ENCODE data around the gene BCR.

BCR gene

DNA sequence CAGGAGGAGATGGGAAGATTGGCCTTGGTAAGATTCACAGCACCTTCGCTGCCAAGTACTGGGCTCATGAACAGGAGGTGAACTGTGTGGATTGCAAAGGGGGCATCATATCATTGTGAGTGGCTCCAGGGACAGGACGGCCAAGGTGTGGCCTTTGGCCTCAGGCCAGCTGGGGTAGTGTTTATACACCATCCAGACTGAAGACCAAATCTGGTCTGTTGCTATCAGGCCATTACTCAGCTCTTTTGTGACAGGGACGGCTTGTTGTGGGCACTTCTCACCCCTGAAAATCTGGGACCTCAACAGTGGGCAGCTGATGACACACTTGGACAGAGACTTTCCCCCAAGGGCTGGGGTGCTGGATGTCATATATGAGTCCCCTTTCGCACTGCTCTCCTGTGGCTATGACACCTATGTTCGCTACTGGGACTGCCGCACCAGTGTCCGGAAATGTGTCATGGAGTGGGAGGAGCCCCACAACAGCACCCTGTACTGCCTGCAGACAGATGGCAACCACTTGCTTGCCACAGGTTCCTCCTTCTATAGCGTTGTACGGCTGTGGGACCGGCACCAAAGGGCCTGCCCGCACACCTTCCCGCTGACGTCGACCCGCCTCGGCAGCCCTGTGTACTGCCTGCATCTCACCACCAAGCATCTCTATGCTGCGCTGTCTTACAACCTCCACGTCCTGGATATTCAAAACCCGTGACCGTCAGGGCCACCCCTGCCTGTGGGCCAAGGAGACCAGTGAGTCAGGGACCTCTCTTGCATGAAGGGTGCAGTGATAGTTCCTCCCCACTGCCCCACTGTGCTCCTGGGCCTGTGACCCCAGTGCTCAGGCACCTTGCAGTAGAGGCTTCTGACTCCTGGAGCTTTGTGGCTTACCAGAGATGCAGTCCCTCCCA is 83.6 kb downstream of the BCR start:
- no peak for DNase-seq (ENCODE audit: low spot score)

DNA sequence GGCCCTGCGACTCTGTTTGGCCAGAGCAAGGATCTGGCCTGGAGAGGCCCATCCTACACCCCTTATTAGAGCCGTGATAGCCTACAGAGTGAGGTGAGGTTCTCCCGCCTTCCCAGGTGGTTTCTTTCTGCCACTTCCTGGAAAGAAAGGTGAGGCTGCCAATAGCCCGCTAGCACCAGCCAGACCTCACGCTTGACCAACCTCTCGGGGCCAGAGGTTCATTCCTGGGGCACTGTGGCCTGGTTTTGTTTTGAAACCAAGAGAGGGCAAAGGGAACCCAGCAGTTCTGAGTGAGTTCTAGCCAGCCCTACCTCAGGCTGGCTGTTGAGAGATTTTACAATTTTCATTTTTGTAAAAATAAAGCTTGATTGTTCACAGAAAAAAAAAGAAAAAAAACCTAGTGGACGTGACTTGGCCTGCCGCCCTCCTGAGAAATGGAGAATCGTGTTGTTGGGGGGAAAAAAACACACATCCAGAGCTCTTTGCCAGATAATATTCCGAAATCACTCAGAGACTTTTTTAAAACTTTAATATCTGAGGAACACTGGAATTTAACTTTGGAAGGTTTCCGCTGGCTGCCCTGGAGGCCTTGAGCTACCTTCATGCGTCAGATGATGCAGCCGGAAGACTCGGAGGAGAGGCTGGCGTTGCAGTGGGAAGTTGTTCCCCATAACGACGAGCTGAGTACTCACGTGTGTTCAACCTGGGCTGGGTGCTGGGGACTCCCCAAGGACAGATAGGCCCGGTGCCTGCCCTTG is 84.5 kb downstream of the BCR start:
- no peak for DNase-seq (ENCODE audit: low spot score)

DNA sequence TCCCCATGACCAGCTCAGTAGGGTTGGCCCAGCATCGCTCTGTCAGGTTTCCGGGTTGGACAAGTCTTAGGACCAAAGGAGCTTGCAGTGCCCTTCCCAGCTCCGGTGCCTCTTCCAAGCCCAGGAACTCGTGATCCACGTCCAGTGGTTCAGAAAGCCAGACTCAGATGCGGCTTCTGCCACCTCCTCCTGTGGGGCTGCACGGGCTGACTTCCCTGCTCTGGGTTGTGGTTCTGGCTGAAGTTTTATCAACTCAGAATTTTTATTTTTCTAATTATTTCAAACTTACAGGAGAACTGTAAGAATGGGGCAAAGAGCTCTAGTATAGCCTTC is 85.0 kb downstream of the BCR start:
- DNase-seq (ENCODE audit: low spot score) = no peak

DNA sequence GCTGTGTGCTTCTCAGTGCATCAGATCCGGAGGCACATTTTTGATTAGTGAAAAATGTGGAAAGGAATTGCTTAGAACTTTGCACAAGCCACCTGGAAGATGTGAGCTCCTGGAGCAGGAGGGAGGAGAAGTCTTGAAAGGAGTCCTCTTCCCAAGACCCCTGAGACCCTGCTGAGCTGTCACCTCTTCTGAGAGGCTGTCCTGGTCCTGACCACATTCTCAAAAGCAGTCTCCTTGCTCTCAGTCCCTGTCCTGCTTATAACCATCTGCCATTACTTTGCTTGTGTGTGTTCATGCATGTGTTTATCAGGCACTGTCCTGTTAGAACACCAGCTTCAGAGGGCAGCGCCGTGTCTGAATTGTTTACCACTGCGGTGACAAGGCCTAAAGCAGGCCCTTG is 86.5 kb downstream of the BCR start:
- no peak for DNase-seq (ENCODE audit: low spot score)

DNA sequence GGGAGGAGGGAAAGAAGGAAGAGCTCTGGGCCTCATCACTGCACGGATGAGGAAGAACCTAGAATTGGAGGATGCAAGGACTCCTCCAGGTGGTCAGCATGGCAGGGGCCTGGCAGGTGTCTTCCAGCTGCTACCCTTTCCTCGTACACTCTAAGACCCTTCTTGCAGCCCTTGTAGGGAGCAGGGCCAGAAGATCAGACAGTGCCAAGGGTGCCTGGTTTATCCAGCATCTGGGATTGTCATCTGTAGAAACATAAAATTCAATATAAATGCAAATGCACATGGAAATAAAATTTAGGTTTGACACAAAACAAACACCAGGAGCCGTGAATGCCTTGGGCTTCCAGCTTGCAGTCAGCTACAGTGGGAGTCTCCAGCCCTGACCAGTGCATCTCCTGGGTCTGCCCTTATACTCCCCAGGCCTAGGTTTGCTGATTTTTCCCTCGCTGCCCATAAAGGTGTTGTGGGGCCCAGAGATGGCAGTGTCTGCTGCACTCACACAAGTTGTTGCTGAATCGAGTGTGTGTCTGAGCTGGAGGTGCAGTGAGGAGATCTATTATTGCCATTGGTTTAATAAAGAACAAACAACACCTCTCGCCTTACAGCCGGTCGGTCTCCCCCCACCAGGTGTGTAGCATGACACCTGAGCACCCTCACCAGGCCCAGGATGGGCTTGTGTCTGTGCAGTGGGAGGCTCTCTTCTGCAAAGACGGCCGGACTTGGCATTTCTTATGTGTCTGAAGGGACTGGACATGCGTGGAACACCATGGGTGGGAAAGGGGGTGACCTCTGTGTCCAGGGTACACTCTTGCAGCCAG is 87.1 kb downstream of the BCR start:
- no peak for DNase-seq (ENCODE audit: low spot score)

DNA sequence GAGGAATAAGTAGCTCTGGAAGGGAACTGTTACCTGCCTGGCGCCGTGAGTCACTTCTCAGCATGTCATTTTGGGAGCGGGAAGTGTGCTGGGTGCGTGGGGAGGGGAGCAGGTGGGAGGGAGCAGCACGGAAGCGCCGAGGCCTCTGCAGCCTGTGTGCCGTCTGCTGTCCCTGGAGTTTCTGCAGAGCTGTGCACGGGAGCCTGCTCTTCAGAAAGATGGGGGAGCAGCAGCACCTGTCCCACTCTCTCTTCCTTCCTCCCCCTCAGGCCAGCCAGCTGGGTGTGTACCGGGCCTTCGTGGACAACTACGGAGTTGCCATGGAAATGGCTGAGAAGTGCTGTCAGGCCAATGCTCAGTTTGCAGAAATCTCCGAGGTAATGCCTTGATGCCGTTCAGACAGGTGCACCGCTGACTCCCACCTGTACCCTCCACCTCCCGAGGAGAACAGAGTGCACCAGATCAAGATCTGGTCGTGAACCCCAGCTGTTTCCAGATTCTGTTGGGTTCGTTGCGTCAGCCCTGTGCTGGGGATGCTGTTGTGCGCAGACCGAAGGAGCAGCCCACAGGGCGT is 87.9 kb downstream of the BCR start:
- DNase-seq (ENCODE audit: low spot score) = no peak

DNA sequence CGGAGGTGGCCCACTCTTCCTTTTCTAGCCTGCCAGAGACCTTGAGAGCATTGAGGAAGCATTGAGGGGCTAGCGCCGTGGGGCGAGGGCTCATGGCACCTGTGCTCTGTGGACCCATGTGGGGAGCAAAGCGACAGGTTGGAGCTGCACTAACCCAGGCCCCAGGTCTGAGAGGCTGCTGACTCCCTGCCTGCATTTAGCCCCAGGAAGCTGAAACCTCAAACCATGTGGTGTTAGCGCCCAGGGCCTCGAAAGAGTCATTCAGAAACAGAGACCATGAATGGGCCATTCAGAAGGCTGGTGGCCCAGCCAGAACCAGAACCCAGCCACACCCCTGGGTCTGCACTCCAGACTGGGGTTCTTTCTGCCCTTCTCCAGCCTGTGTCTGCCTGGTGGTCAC is 88.6 kb downstream of the BCR start:
- peak; percentile 47 for DNase-seq (ENCODE audit: low spot score)

DNA sequence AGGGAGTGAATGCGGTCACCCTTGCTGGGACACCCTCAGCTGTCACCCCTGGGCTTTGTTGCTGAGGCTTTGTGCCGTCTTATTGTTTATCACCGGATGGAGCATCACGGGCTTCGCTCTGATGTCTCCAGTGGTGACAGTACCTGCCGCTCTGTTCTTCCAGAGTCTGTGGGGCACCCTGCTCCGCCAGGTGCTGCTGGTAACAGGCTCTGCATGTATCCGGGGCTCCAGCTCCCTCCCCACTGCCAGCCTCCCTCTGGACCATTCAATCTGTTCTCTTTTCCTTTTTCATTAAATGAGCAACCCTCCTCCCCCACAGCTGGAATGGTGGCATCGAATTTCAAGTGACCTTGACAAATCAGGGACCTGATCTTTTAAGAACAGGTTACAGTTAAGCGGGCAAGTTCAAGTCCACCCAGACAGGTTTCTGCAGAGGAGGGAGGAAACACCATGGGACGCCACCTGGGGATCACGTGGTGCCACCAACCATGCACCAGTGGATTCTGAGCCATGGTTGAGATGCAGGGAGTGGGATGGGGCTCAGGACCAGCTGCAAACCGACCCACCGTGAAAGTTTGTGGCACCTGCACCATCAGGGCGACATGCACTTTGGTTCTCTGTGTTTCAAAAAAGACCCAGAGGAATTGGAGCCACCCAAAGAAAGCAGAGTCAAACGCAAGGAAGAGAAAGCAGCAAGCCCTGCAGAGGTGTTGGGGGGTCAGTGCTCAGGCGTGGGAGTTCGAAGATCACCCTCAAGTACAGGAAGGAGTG is 89.3 kb downstream of the BCR start:
- DNase-seq (ENCODE audit: low spot score) = peak; percentile 92

DNA sequence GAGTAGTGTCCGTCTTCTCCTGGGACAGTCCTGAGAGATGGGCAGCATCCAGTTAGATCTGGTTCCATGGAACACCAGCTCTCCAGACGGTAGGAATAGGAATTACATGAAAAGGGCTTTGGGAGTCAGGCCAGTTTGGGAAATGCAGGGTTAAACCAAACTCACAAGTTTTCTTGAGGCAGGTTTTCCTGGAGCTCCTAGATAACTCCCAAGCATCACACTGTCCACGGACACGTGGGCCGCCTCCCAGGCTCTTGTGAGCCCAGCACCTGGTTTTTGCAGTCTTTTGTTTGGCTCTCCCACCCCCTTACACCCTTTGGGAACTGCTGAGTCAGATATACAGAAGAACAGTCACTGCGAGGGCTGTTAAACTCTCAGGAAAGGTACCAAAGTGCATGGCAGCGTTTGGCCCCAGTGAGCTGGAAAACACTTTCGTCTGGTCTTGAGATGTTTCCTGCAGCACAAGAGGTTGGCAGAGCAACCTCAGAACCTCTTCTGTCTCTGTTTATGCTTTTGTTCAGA is 90.0 kb downstream of the BCR start:
- peak; percentile 38 for DNase-seq (ENCODE audit: low spot score)

DNA sequence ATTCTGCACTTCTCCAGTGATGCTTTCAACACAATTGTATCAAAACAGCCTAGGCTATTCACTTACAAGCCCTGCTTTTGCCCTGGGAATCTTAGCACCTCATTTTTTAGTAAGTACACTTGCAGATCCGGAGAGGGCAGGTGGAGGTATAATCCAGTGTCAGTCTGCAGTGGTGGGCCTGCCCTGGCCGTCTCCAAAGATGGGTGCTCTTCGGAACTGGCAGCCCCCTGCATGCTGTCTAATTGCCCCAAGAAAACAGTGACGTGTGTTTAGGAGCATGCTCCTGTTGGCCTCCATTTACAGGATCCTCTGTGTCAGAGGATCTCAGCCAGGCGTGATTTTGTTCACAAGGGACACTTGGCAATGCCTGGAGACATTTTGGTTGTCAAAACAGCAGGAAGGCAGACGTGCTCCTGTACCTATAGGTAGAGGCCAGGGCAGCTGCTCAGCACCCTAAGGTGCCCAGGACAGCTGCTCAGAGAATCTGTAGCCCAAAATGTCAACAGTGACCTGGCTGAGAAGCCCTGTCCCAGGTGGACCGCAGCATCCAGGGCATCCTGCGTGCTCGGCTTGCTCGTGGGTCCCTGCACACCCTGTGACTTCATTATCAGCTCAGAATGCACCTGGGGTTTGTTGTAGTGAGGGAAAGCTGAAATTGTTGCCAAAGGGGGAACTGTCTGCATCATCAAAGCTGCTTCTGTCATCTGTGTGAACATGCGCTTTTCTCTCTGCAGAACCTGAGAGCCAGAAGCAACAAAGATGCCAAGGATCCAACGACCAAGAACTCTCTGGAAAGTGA is 90.7 kb downstream of the BCR start:
- DNase-seq (ENCODE audit: low spot score) = no peak

DNA sequence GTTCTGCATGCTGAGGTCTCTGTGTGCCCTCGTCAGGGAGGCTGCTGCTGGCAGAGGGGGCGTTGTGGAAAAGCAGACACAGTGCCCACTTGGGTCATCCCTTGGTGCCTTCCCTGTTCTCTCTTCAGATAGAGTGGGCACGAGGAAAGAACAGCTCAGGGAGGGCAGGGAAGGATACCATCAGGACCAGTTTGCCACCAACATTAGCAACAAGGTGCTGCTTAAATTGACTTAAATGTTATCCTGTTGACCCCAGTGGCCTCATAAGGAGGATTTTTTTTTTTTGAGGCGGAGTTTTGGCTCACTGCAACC is 91.2 kb downstream of the BCR start:
- DNase-seq (ENCODE audit: low spot score) = no peak

DNA sequence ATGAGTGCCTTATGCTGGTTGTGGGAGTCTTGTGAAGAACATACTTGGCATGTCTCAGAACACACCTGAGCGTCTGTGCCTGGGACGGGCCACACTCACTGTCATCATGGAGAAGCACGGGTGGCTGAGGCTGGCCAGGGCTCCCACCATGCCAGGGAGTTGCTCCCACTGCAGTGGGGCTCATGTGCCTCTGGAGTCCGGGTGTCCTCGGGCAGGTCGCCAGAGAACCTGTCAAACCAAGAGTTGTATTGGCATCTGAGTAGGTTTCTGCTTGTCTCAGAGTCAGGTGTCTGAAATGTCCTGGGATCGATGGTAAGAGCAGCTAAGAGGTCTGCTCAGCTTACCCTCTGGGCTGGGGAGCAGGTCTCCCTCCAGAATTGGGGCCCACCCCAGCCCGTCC is 92.1 kb downstream of the BCR start:
- DNase-seq (ENCODE audit: low spot score) = no peak

DNA sequence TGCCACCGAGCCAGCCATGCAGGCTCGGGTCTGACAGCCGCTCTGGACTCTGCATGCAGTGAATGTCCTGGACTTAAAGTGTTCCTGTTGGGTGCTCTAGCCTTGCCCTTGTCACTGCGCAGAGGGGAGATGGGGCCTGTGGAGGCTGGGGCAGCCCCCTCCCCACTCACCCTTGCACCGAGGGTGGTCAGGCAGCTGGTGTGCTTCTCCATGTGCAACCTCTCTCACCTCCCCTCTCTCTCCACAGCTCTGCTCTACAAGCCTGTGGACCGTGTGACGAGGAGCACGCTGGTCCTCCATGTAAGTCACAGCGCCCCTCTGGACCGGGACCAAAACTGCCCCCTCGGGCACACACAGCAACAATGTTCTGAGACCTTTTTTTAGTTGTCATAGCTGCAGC is 92.5 kb downstream of the BCR start:
- no peak for DNase-seq (ENCODE audit: low spot score)

DNA sequence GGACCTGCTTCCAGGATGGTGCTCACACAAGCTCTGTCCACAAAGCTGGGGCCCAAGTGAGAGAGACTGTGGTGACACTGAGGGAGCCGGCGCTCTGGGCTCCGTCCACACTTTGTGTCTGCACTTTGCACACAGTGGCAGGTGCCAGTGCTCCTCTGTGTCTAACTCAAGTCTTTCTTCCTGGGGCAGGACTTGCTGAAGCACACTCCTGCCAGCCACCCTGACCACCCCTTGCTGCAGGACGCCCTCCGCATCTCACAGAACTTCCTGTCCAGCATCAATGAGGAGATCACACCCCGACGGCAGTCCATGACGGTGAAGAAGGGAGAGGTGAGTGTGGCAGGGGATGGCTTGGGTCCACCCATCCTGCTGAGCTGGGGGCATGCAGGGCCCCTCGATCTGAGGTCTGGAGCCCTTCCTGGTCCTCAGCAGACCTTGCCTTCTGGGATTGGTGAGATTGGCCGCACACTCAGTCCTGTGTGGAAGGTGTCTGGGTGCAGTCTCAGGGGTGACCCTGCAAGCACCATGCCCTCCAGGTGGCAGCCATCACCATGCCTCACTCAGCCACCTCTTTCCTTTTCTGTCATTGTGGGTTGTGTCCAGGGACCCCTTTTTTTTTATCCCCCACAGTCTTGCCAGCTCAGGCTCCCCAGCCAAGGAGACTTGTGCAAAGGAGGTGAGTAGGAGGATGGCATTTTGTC is 93.3 kb downstream of the BCR start:
- DNase-seq (ENCODE audit: low spot score) = no peak

DNA sequence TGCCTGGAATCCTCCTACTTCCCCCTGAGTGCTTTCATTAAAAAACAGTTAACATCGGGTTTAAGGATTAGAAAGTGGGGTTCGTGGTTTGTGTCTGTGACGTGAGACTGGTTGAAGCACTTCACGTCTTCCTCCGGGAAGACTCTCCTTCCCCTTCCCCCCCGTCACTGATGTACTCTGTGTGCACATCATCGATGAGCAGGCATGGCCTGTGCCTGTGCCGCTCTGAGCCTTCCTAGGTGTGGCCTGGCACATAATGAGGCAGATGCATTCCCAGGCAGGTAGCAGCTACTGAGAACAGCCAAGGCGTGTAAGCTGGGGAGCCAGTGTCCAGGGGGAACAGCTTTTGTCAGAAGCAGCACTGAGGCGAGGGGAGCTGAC is 93.8 kb downstream of the BCR start:
- DNase-seq (ENCODE audit: low spot score) = no peak

DNA sequence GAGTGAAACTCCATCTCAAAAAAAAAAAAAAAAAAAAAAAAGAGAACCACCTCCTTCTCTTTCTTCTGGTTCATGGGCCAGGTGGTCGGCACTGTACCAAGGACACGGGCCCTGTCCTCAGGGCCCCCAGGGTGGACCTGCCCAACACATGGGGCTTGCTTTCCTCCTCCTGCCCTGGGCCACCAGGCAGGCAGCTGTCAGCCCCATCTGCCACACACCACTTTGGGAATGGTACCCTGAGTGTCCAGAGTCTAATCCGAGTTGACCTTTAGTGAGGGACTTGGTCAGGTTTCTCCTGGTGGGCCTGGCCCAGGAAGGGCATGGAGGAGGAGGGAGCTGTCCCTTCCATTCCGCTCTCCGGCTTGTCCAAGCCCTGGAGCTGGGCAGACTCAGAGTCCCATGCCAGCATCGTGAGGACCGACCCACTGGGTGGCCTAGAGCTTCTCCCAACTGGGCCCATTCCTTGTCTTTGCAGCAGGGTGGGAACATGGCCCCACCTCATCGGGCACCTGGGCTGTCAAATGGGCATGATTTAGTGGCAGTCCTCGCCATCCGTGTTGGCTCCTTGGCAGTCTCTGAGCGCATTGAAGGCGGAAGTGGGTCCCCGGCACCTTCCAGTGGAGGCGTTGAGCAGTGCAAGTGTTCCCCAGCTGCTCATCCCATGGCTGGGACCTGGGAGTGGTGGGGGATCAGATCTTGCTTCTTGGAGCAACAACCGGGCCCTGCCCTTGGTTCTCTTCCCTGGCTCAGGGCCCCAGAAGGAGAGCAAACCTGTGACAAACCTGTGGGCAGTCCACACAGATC is 94.8 kb downstream of the BCR start:
- DNase-seq (ENCODE audit: low spot score) = no peak

DNA sequence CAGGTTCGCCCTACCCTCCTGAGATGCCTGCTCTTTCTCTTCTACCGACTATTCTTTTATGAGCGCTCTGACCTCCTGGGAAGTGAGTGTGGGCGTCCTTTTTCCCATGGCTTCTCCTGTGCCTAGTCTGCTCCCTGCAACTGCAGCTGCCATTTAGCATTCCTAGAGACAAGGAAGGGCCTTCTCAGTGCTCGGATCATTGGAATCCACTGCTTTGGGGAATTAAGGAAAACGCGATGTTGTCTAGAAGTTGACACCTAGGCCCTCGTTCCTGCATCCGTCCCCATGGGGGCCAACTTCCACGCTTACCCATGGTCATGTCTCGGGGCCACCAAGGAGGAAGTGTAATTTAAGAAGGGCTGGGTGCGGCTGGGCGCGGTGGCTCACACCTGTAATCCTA is 95.4 kb downstream of the BCR start:
- DNase-seq (ENCODE audit: low spot score) = no peak

DNA sequence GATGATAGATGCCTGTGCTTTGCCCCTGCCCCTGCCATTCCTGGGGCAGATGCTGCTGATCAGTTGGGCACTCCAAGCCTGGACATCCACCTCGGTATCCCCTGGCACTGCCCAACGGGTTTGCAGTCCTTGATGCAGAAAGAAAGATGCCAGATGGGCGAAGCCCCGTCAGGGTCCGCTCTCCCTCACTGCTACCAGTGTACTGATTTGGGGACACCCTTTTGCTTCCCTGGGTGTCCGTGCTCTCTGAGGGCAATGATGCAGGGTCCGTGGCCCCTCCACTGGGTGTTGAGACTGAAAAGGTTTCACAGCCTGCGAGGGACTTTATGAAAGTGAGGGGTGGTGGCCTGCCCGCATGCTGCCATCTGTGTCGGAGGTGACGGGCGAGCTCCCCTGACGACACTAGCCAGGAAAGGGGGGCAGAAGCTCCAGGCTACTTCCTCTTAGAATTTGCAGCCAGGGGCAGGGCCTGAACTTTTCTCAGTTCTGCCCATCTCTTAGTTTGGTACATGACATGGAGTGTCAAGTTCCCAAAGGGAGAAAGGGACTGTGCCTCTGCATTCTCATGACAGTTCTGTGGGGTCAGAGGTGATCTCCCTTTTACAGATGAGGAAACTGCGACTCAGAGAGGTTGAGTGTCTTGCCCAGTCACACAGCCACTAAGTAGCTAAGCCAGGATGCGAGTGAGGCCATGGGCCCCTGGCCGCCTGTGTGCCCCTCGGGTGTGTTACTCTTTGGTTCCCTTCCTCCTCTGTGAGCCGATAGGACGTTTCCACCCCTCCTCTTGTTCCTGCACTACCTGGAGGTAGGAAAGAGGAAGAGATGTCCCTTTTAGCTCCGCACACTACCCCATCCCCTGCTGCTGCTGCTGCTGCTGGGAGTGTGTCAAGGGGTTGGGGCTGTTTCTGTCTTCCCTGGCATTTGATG is 96.6 kb downstream of the BCR start:
- DNase-seq (ENCODE audit: low spot score) = peak; percentile 60

All from germinal center (tissue), 1 donor.